HG03175 (cell line): ENCODE data around the gene GSG1.
"Not testable (repeated sequence)": the region's sequence is repeated elsewhere in the genome, so short reads cannot be mapped to it uniquely, and the experiment has no call there.

Experiments used
- ATAC-seq: cut with Tn5 transposase; IDR thresholded peaks from one replicate; pipeline ENCODE4 v1.9.1; 2021; ENCODE audit warnings: mild to moderate bottlenecking, moderate library complexity; ENCODE audit not compliant: unreplicated experiment

The GSG1 gene

DNA sequence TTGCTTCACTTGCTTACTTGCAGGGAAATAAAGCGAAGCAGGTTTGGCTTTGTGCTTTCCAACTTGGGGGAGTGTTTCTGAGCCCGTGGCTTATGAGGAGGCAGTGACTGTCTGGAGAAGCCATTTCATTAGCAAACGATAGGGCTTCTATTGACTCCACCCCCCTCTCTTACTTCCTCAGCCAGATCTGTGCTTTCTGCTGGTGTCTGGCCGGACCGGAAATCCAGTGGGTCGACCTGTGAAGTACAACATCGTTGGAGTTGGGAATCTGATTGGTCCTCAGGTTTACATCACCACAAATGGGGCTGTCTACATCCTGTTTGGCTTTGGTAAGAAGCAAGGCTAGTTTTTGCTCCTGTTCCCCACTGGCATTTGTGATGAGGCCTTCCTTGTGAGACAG, 37.0 kb downstream of the GSG1 start:
- no peak for ATAC-seq

- no peak for ATAC-seq
Observed at GRCh38 chr12:13066014-13066413, 37.5 kb downstream of the GSG1 start.

DNA sequence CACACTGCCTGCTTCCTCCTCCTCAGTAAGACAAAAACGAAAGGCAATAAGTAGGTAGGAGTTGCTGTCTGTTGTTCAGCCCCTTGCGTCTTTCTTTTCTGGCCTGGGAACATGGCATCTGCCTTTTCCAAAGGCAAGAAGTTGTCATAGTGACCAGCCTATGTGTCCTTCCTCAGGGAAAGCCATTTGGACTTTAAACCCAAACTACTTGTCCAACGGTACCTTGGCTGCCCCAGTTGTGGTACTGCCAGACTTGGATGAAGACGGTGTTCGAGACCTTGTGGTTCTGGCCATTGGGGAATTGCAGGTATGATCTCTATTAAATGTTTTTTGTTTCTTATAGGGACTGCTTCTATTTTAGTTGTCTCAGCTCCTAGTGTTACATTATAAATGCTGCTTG, 40.8 kb downstream of the GSG1 start:
- ATAC-seq, result no peak

GRCh38 chr12:13061377-13061776, 42.1 kb downstream of the GSG1 start:
- no peak for ATAC-seq

- ATAC-seq, result no peak
Observed at GRCh38 chr12:13060581-13060980, 42.9 kb downstream of the GSG1 start.

DNA sequence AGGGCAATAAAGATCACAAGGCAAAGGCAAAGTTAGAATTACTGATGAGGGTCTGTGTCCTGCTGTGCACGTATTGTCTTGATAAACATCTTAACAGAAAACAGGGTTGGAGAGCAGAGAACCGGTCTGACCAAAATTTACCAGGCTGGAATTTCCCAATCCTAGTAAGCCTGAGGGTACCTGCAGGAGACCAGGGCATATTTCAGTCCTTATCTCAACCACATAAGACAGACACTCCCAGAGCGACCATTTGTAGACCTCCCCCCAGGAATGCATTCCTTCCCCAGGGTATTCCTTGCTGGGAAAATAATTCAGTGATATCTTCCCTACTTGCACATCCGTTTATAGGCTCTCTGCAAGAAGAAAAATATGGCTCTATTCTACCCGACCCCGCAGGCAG, 49.9 kb downstream of the GSG1 start:
- ATAC-seq, result not testable (repeated sequence)

GRCh38 chr12:13052421-13052820, 51.0 kb downstream of the GSG1 start:
- no peak for ATAC-seq

- ATAC-seq, result no peak
Observed at GRCh38 chr12:13049816-13050215, 53.7 kb downstream of the GSG1 start.

- peak; percentile 59 for ATAC-seq
Observed at GRCh38 chr12:13046964-13047363, 56.5 kb downstream of the GSG1 start.

DNA sequence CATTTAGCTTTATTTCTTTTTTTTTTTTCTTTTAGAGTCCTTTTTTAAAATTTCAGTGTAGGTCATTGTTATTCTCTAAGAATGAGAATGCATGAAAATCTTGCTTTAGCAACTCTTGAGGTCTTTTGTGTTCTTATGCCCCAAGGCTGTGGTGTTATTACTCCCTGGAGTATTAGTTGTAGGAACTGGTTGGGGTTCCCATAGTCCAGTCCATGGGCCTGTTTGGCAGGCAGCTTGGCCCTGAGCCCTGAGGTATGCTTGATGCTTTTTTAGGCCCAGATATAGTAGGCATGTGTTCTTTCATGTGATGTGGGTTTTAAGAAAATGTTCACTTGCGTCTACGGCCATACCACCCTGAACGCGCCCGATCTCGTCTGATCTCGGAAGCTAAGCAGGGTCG, 57.7 kb downstream of the GSG1 start:
- ATAC-seq, result no peak

GRCh38 chr12:13044906-13045299, 58.6 kb downstream of the GSG1 start:
- no peak for ATAC-seq

DNA sequence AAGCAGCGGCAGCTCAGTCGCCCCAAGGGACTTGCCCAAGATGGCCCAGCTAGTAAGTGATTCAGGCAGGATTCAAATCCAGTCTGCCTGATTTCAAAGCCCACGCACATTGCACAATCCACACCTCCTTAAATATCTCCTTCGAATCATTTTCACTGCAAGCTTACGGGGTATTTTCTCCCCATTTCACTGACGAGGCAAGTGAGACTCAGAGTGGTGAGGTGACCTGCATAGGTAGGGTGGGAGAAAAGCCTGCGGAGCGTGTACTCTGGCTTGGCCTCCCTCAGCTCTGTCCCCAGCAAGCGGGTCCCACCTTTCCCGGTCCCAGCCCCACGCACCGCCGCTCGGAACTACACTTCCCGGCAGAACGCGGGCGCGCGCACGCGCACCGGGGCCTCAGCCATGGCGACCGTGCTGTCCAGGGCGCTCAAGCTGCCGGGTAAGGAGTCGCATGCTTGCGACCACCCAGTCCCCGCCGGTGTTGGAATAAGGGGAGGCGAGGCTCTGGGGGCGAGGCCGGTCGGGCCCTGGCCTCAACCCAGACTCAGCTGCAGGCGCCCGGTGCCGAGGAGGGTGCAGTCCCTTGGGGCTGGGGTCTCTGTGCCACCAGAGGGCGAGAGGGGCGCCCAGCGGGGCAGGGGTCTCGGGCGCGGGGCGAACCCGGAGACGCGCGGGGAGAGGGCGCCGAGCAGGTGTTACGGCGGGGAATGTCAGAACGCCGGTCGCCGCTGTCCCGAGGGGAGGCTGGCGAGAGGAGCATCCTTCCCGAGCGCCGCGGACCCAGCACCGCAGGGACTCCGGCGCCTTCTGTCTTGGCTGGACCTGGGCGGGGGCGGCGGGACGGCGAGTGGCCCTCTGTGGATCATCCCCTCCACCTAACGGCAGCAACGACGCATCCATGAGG, 59.2 kb downstream of the GSG1 start, which contains the start of gene FAM234B:
Gene FAM234B, plus strand, starts transcription at position 380 of the 904 bp plus-strand sequence. Its CDS starts 23 bp downstream, at position 403.
- ATAC-seq, result peak; percentile 87

DNA sequence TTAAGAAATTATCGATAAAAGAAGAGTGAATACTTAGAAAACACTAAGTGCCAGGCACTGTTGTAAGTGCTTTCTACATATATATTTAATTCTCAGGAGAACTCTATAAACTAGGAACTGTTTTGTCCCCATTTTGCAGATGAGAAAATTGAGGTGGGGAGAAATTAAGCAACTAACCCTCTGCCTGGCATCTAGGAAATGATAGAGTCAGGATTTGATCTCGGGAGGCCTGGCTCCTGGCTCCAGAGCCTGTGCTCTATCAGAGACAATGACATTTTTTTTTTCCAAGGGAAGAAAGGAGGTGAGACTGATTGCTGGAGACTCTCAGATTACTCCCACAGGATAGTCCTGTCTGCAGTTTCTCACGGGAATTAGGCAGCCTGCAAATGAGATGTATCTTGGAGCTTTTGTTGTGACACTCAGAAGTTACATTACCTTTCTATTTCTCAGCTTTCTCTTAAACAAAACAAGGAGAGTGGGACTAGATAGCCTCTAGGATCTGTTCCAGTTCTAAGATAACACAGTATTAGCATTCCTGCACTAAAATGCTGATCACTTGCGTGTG, 60.7 kb downstream of the GSG1 start:
- no peak for ATAC-seq

GRCh38 chr12:13041224-13041623, 62.2 kb downstream of the GSG1 start:
- no peak for ATAC-seq

DNA sequence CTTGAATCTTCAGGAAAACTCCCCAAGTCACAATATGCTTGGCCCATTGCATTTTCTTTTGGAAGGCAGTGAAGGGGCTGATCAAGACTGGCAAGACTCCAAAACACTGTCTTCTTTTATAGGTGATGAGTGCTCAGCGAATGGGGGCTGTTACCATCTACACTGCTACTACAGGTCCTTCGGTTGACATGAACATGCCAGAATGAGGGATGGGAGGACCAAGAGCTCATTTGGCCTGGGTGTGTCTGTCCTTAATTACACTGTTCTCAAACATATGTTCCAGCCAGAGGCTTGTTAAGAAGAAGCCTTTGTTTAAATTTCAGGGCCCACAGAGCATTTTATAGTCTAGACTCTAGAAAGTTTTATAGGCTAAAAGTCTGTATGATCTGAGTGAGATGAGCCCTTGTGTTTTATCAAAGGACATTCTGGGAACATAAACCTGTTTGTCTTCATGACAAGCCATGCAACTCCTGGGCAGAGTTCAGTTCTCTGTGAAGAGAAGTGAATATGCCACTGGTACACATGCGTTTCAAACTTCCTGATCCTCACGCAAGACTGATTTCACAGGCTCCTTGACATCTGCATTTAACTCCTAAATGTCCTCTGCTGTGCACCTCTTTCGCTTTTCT, 64.0 kb downstream of the GSG1 start:
- ATAC-seq, result no peak

GRCh38 chr12:13038491-13039161, 64.8 kb downstream of the GSG1 start:
- no peak for ATAC-seq

GRCh38 chr12:13036881-13037280, 66.6 kb downstream of the GSG1 start:
- no peak for ATAC-seq

DNA sequence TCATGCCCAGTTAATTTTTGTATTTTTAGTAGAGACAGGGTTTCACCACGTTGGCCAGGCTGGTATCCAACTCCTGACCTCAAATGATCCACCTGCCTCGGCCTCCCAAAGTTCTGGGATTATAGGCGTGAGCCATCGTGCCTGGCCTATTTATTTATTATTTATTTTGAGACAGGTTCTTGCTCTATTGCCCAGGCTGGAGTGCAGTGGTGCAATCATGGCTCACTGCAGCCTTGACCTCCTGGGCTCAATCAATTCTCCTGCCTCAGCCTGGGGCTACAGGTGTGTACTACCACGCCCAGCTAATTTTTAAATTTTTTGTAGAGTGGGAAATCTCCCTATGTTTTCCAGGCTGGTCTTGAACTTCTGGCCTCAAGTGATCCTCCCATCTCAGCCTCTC, 68.1 kb downstream of the GSG1 start:
- not testable (repeated sequence) for ATAC-seq
